ENCODE results near the gene ZNF783.
"Not testable (repeated sequence)": the region's sequence is repeated elsewhere in the genome, so short reads cannot be mapped to it uniquely, and the experiment has no call there.

ZNF783 gene

GRCh38 chr7:149297034-149297755, 35.2 kb downstream of the ZNF783 start:
- no peak for DNase-seq (ENCODE audit: low read depth in 4 of 4, low spot score in 1 of 4)

GRCh38 chr7:149300620-149301285, 38.8 kb downstream of the ZNF783 start:
- no peak for DNase-seq (ENCODE audit: low read depth in 4 of 4, low spot score in 1 of 4)

GRCh38 chr7:149302222-149302621, 40.2 kb downstream of the ZNF783 start:
- no peak for DNase-seq (ENCODE audit: low read depth in 4 of 4, low spot score in 1 of 4)

GRCh38 chr7:149302865-149303264, 40.9 kb downstream of the ZNF783 start:
- no peak for DNase-seq (ENCODE audit: low read depth in 4 of 4, low spot score in 1 of 4)

GRCh38 chr7:149304006-149304405, 42.0 kb downstream of the ZNF783 start:
- DNase-seq (ENCODE audit: low read depth in 4 of 4, low spot score in 1 of 4), result no peak

GRCh38 chr7:149306854-149307253, 44.9 kb downstream of the ZNF783 start:
- no peak for DNase-seq (ENCODE audit: low read depth in 4 of 4, low spot score in 1 of 4)

- DNase-seq (ENCODE audit: low read depth in 4 of 4, low spot score in 1 of 4), result no peak
Observed at GRCh38 chr7:149307775-149308501, 45.9 kb downstream of the ZNF783 start.

- DNase-seq (ENCODE audit: low read depth in 4 of 4, low spot score in 1 of 4), result no peak
Observed at GRCh38 chr7:149310113-149310836, 48.3 kb downstream of the ZNF783 start.

GRCh38 chr7:149310990-149311573, 49.1 kb downstream of the ZNF783 start:
- no peak for DNase-seq (ENCODE audit: low read depth in 4 of 4, low spot score in 1 of 4)

- DNase-seq (ENCODE audit: low read depth in 4 of 4, low spot score in 1 of 4), result no peak
Observed at GRCh38 chr7:149313981-149314380, 52.0 kb downstream of the ZNF783 start.

- DNase-seq (ENCODE audit: low read depth in 4 of 4, low spot score in 1 of 4), result no peak
Observed at GRCh38 chr7:149316606-149317005, 54.6 kb downstream of the ZNF783 start.

GRCh38 chr7:149317496-149317895, 55.5 kb downstream of the ZNF783 start:
- DNase-seq (ENCODE audit: low read depth in 4 of 4, low spot score in 1 of 4), result no peak

- DNase-seq (ENCODE audit: low read depth in 4 of 4, low spot score in 1 of 4), result no peak
Observed at GRCh38 chr7:149317986-149318672, 56.1 kb downstream of the ZNF783 start.

- DNase-seq (ENCODE audit: low read depth in 4 of 4, low spot score in 1 of 4), result no peak
Observed at GRCh38 chr7:149319376-149319775, 57.4 kb downstream of the ZNF783 start.

GRCh38 chr7:149320313-149321124, 58.5 kb downstream of the ZNF783 start:
- DNase-seq (ENCODE audit: low read depth in 4 of 4, low spot score in 1 of 4), result no peak

GRCh38 chr7:149321125-149321905, 59.3 kb downstream of the ZNF783 start:
- DNase-seq (ENCODE audit: low read depth in 4 of 4, low spot score in 1 of 4), result not testable (repeated sequence)

GRCh38 chr7:149321978-149322541, 60.1 kb downstream of the ZNF783 start:
- no peak for DNase-seq (ENCODE audit: low read depth in 4 of 4, low spot score in 1 of 4)

- no peak for DNase-seq (ENCODE audit: low read depth in 4 of 4, low spot score in 1 of 4)
Observed at GRCh38 chr7:149322737-149323136, 60.7 kb downstream of the ZNF783 start.

- DNase-seq (ENCODE audit: low read depth in 4 of 4, low spot score in 1 of 4), result no peak
Observed at GRCh38 chr7:149325248-149325647, 63.3 kb downstream of the ZNF783 start.
